OCI-LY1 (cell line): Measurements from ENCODE around the gene SLX4.

Source experiments
- H2AFZ ChIP-seq: fragments of 200-600 bp; sonication (generic), shearing (Covaris generic); 2 replicates; pipeline ENCODE4 v1.6.0; 2014; ENCODE audit warnings: antibody characterized with exemption, mild to moderate bottlenecking, low read length
- H3F3A ChIP-seq: fragments of 200-600 bp; sonication (generic), shearing (Covaris generic); 2 replicates; pipeline ENCODE4 v1.6.0; 2014; ENCODE audit warnings: mild to moderate bottlenecking, antibody characterized with exemption, low read length, moderate library complexity; ENCODE audit not compliant: insufficient read depth
- H3K27ac ChIP-seq: fragments of 200-600 bp; sonication (generic); 2 replicates; pipeline ENCODE4 v1.5.1; 2014; ENCODE audit warnings: low read length, mixed run types, mild to moderate bottlenecking, low read depth; ENCODE audit not compliant: poor library complexity, severe bottlenecking
- H3K27me3 ChIP-seq: fragments of 200-600 bp; sonication (generic); 2 replicates; pipeline ENCODE4 v1.6.0; 2014; ENCODE audit warnings: antibody characterized with exemption, mild to moderate bottlenecking, low read length, moderate library complexity; ENCODE audit not compliant: insufficient read depth
- H3K36me3 ChIP-seq: fragments of 200-600 bp; sonication (generic); 2 replicates; pipeline ENCODE4 v1.6.1; 2014; ENCODE audit warnings: mild to moderate bottlenecking, antibody characterized with exemption, low read length, moderate library complexity, mixed read lengths; ENCODE audit not compliant: insufficient read depth
- H3K4me1 ChIP-seq: fragments of 200-600 bp; sonication (generic); 2 replicates; pipeline ENCODE4 v1.5.1; 2014; ENCODE audit warnings: mild to moderate bottlenecking, low read length, moderate library complexity; ENCODE audit not compliant: insufficient read depth, severe bottlenecking
- H3K4me2 ChIP-seq: fragments of 200-600 bp; sonication (generic), shearing (Covaris generic); 2 replicates; pipeline ENCODE4 v1.6.1; 2014; ENCODE audit warnings: low read length
- H3K4me3 ChIP-seq: fragments of 200-600 bp; sonication (generic); 2 replicates; pipeline ENCODE4 v1.5.1; 2014; ENCODE audit warnings: low read length, low read depth, mild to moderate bottlenecking, mixed read lengths; ENCODE audit not compliant: poor library complexity, severe bottlenecking
- H3K79me2 ChIP-seq: fragments of 200-600 bp; shearing (Covaris generic); 2 replicates; pipeline ENCODE4 v1.6.1; 2016; ENCODE audit warnings: mixed run types, low read length, mixed read lengths; ENCODE audit not compliant: insufficient read depth
- H3K9ac ChIP-seq: fragments of 200-600 bp; sonication (generic), shearing (Covaris generic); 2 replicates; pipeline ENCODE4 v1.6.1; 2014; ENCODE audit warnings: mild to moderate bottlenecking, low read length, mixed read lengths
- H3K9me2 ChIP-seq: fragments of 200-600 bp; sonication (generic), shearing (Covaris generic); 2 replicates; pipeline ENCODE4 v1.6.1; 2014; ENCODE audit warnings: low read depth, mild to moderate bottlenecking, low read length, mixed read lengths
- H3K9me3 ChIP-seq: fragments of 200-600 bp; shearing (Covaris generic); 2 replicates; pipeline ENCODE4 v1.6.1; 2014; ENCODE audit warnings: low read length, mixed read lengths
- H4K20me1 ChIP-seq: fragments of 200-600 bp; sonication (generic), shearing (Covaris generic); 2 replicates; pipeline ENCODE4 v1.6.0; 2016; ENCODE audit warnings: mild to moderate bottlenecking, low read length; ENCODE audit not compliant: insufficient read depth
- CTCF ChIP-seq: fragments of 200-600 bp; sonication (generic), shearing (Covaris generic); IDR thresholded peaks from 2 replicates; pipeline ENCODE4 v1.5.1; 2017; ENCODE audit warnings: mild to moderate bottlenecking, antibody characterized with exemption, low read length, moderate library complexity, mixed read lengths
- EZH2 ChIP-seq: fragments of 200-600 bp; sonication (generic), shearing (Covaris generic); IDR thresholded peaks from 2 replicates; pipeline ENCODE4 v1.8.0; 2017; ENCODE audit warnings: borderline replicate concordance, mixed run types, mild to moderate bottlenecking, antibody characterized with exemption, low read length, moderate library complexity, mixed read lengths

The SLX4 gene

DNA sequence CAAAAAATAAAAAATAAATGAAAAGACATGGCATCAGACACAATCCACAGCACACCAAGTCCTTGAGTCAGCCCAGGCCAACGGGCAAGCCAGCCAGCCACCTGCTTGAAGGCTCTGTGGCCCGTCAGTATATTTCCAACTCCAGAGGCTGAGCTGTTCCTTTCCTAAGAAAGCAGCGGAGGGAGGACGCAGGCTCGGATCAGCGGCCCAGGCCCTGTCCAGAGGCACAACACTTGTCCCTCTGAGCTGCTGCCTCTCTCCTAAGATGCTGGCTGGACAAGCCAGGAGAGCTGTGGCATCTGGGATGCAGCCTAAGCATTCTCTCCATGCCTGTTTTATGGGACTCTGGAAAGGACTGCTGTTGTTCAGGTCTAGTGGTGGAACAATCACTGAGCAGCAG is 19.4 kb downstream of the SLX4 start:
- Histone ChIP-seq H3K36me3 (peaks cover 25% of the 10 kb centered on the region), H3K4me3 (no peak overlapping the region), H3K9me3 (no peaks in the 10 kb centered on the region), H3K27me3 (no peaks in the 10 kb centered on the region), H3K27ac (no peak overlapping the region), H3K4me1 (peaks cover 17% of the 10 kb centered on the region), H3K4me2 (no peak overlapping the region), H3K79me2 (no peaks in the 10 kb centered on the region), H2AFZ (no peak overlapping the region), H3K9ac (no peak overlapping the region), H3K9me2 (no peaks in the 10 kb centered on the region), H4K20me1 (no peaks in the 10 kb centered on the region), H3F3A (no peaks in the 10 kb centered on the region)
- TF ChIP-seq CTCF (no peak), EZH2 (no peak)

GRCh38 chr16:3591436-3591803 is 20.0 kb downstream of the SLX4 start:
- TF ChIP-seq EZH2 (no peak), CTCF (no peak)
- Histone ChIP-seq H3K4me2 (no peak overlapping the region), H3K4me3 (no peak overlapping the region), H3F3A (no peaks in the 10 kb centered on the region), H3K27ac (no peak overlapping the region), H4K20me1 (no peaks in the 10 kb centered on the region), H2AFZ (no peak overlapping the region), H3K9me3 (no peaks in the 10 kb centered on the region), H3K4me1 (peaks cover 22% of the 10 kb centered on the region), H3K9ac (no peak overlapping the region), H3K36me3 (peaks cover 25% of the 10 kb centered on the region), H3K9me2 (no peaks in the 10 kb centered on the region), H3K79me2 (no peaks in the 10 kb centered on the region), H3K27me3 (no peaks in the 10 kb centered on the region)

- H4K20me1 ChIP-seq: no peaks in the 10 kb centered on the region
- H3K36me3 ChIP-seq: peaks cover 29% of the 10 kb centered on the region
- no peak overlapping the region for H3K4me2 ChIP-seq
- H3K9ac ChIP-seq: no peak overlapping the region
- no peak overlapping the region for H3K27ac ChIP-seq
- H3K27me3 ChIP-seq: no peaks in the 10 kb centered on the region
- no peaks in the 10 kb centered on the region for H3F3A ChIP-seq
- no peaks in the 10 kb centered on the region for H3K79me2 ChIP-seq
- H3K4me3 ChIP-seq: no peak overlapping the region
- H2AFZ ChIP-seq: no peak overlapping the region
- H3K4me1 ChIP-seq: peaks cover 22% of the 10 kb centered on the region
- H3K9me2 ChIP-seq: no peaks in the 10 kb centered on the region
- TF ChIP-seq EZH2: no peak
- TF ChIP-seq CTCF: no peak
- H3K9me3 ChIP-seq: no peaks in the 10 kb centered on the region
These were observed 20.5 kb downstream of the SLX4 start for GRCh38 chr16:3590736-3591435.
